ENCODE measurements around the gene CNTFR.

DNA sequence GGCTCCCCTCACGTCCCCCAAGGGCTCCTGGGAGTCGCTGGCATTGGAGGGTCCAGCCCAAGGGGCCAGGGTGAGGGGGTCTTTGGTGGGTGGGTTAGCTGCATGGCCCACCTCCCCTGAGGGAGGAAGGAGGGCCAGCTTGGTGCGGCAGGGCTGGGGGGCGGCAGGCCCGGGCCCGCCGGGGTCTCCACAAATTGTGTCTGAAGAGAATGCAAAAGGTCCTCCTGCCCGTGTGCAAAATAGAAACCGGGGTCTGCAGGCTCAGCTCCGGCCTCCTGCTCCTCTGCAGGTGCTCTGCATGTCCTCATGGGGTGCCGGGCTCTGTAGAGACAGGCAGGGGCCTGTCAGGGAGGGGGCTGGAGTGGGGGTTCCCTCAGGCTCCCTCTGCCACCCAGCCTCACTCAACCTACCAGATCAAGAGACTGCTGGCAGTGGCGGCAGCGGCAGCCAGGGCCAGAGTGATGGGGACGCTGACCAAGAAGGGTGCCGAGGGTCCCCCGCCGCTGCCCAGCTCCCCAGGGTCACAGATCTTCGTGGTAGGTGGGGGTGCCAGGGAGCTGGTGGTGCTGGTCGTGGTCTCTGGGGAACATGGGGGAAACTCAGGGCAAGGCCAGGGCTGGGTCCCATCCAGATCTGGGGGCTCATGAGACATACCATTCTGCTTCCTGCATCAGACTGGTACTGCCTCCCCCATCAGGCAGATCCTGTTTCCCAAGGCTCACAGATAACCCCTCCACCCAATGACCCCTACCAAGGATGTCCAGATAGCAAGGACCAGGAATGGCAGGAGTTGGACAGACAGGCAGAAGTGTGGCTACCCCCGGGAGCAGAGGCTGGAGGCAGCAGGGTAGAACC is 37.5 kb downstream of the CNTFR start:
- TF ChIP-seq POLR2A (IDR thresholded peaks at IDR 0.05) (no peak), POLR2AphosphoS5 (IDR thresholded peaks at IDR 0.05) (no peak), CTCF (IDR thresholded peaks at IDR 0.05) (no peak)
